Neural cell (in vitro differentiated cells): ENCODE data around the gene CACNA1D.

Source experiments
- CTCF ChIP-seq: fragments of 450-650 bp; IDR thresholded peaks from 2 replicates; pipeline ENCODE4 v1.5.1; 2014; ENCODE audit warnings: antibody characterized with exemption, mild to moderate bottlenecking, moderate library complexity; ENCODE audit not compliant: poor library complexity, severe bottlenecking
- EZH2 ChIP-seq: fragments of 200-600, 300-800 bp; shearing (Covaris generic), sonication (generic); IDR thresholded peaks from 2 replicates; pipeline ENCODE4 v1.6.1; 2014; ENCODE audit warnings: antibody characterized with exemption, low read length, borderline replicate concordance, mild to moderate bottlenecking; ENCODE audit not compliant: insufficient read depth, poor library complexity, severe bottlenecking
- MXI1 ChIP-seq: fragments of 450-650 bp; conservative IDR thresholded peaks from 2 replicates; pipeline ENCODE4 v1.6.1; 2014; ENCODE audit warnings: antibody characterized with exemption, mild to moderate bottlenecking; ENCODE audit not compliant: poor library complexity, severe bottlenecking
- POLR2AphosphoS5 ChIP-seq: IDR thresholded peaks from 2 replicates; pipeline ENCODE4 v1.6.1; 2012

- no peak for TF ChIP-seq CTCF
- TF ChIP-seq POLR2AphosphoS5: no peak
- TF ChIP-seq EZH2: no peak
- TF ChIP-seq MXI1: no peak
These were observed 10.6 kb upstream of the CACNA1D start for GRCh38 chr3:53483821-53484220.
